ENCODE data around the gene EDEM1.

- TF ChIP-seq FOXJ3 (CRISPR knock-in tag; IDR thresholded peaks at IDR 0.05) (no peak), MEF2A (IDR thresholded peaks at IDR 0.05; ENCODE audit: borderline replicate concordance, low read depth) (no peak), CTCF (IDR thresholded peaks at IDR 0.05) (no peak), GATA2 (CRISPR knock-in tag; IDR thresholded peaks at IDR 0.05) (no peak), GABPA (IDR thresholded peaks at IDR 0.05; ENCODE audit: low read depth) (no peak), EZH2phosphoT487 (IDR thresholded peaks at IDR 0.05; ENCODE audit: borderline replicate concordance, low read depth) (no peak), POLR2AphosphoS5 (IDR thresholded peaks at IDR 0.05; ENCODE audit: low read depth, low read length) (no peak), MXI1 (IDR thresholded peaks at IDR 0.05; ENCODE audit: low read depth, low read length) (no peak), USF2 (IDR thresholded peaks at IDR 0.05; ENCODE audit: borderline replicate concordance, low read depth, low read length) (no peak)
Observed at GRCh38 chr3:5160321-5160720, 27.2 kb upstream of the EDEM1 start.

Measured in SK-N-SH (cell line).